ENCODE data around the gene KISS1.

KISS1 gene

DNA sequence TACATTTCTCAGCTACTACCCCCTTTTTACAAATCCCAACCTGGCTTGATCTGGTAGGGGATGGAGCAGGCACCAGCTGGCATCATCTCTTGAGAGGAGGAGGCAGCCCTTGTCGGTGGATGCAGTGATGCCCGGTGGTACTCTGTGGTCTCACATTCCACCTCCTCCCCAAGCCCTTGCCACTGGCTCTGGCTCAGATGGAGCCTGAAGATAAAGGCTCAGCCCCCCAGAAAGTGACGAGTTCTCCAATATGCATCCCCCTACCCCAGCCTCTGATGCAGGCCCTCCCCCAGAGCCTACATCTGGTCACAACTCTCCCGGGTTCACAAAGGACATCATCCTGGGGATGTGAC is 21.3 kb upstream of the KISS1 start:
- DNase-seq (ENCODE audit: low spot score) = no peak

DNA sequence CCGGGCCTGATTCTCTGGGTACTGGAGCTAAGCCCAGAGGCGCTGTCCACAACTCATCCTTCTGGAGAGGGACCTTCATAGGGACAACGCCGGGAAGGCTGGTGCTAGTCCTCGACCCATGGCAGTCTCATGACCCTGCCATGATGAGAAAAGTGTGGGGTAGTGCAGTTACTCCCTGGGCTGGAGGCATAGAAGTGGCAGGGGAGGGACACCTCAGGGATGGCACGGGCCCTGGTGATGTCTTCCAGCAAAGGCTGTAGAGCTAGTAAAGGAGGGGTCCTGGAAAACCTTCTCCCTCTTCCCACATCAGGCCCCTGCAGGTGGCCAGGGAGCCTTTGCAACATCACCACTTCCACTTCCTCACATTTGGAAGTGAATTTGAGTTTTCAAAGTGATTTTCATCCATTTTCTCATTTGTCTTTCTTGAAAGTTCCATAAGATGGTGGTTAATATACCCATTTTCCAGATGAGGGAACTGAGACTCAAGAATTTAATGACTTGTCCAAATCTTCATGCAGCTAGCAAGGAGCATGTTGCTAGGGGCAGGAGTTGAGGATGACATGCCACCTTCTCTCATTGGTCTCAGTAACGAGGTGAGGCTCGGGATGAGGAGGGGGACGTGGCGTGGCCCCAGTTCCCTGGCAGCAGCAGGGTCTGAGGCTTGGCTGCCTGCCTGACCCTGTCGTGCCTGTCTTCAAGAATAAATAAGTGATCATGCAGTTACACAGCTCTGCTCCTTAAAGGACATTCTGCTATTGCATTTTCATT is 20.8 kb upstream of the KISS1 start:
- no peak for DNase-seq (ENCODE audit: low spot score)

DNA sequence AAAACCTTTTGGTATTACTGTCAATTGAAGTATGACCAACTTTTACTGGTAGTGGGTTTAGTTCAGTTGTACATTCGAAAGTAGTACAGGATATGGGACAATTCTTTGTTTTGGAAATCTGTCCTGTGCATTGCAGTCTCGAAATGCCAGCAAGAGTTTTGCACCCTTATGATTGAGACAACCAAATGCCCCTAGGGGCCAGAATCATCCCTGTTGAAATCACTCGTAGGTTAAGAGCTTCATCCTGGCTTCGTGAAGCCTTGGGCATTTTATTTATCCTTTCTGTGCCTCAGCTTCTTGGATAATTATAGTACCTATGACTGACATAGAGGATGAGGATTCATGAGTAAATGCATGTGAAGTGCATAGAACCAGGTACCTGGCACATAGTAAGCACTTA is 19.9 kb upstream of the KISS1 start:
- no peak for DNase-seq (ENCODE audit: low spot score)

DNA sequence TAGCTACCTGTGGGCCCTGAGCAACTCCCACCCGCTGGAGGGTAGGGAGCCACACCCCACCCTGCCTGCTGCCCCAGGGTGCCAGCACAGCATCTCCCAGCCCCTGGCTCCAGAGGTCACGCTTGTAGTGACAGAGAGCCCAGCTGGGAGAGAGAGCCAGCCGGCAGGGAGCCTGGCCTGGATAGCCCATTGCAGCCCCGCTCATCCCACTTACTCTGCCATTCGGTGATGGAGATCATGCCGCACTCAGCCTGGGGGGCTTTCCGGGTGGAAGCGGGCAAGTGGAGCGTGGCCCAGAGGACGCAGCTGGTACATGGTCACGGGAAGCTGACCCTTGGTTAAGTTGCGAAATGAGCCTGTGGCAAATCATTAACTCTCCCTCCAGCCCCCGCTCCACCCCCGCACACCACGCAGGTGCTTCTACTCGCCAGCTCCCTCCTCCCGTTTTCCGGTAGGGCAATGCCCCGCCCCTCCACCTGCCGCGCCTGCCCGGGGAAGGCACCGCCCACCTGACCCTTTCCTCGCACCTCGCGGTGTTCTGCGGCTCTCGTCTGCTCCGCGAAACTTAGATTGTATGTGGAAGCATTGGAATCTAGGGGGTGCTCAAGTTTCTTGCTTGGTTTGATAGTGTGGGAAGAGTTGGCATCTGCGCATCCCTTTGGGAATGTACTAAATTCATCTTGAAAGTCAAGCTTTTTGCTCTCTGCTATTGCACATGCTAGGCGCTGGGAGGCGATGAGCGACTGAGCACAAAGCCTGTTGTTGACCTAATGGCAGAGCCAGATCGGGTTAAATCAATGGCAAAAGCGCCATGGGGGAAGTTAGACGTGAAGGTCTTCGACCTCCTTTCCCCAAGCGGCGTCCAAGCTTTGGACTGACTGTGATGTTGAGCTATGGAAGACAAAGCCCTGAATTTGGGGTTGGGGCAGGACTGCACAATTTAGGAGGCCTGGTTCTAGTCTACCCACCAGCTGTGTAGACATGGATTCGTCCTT is 17.7 kb upstream of the KISS1 start, which contains the start of gene GOLT1A:
GOLT1A (minus strand) TSS at position 321 of the 995 bp plus-strand sequence; CDS start at position 239, 82 bp downstream.
- DNase-seq (ENCODE audit: low spot score) = no peak

DNA sequence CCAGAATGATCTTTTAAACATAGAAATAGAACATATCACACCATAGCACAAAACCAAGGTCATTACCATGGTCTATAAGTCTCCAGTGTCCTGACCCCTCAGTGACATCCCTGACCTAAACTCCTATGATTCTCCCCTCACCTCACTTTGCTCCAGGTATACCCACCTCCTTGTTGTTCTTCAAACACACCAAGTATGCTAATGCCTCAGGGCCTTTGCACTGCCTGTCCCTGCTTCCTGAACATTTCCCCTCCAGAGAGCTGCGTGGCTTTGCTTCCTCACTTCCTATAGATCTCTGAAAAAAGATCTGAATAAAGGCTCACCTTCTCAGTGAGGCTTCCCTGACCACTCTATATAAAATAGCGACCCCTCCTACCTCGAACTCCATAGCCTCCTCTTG is 16.4 kb upstream of the KISS1 start:
- DNase-seq (ENCODE audit: low spot score) = no peak

DNA sequence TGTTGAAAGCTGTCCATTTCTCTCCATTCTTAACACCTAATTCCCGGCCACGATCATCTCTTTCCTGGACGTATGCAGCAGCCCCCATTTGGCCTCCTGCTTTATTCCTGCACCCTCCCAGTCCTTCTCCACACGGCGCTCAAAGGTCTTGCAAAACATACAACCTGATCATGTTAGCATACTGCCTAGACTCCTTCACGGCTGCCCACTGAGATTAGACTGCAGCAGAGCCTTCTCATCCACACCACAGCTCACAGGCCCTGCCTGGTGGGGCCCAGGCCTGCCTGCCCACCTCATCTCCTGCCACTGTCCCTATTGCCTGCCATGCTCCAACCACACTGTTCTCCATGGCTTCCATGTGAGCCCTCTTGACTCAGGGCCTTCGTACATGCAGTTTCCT is 14.8 kb upstream of the KISS1 start:
- peak; percentile 15 for DNase-seq (ENCODE audit: low spot score)

DNA sequence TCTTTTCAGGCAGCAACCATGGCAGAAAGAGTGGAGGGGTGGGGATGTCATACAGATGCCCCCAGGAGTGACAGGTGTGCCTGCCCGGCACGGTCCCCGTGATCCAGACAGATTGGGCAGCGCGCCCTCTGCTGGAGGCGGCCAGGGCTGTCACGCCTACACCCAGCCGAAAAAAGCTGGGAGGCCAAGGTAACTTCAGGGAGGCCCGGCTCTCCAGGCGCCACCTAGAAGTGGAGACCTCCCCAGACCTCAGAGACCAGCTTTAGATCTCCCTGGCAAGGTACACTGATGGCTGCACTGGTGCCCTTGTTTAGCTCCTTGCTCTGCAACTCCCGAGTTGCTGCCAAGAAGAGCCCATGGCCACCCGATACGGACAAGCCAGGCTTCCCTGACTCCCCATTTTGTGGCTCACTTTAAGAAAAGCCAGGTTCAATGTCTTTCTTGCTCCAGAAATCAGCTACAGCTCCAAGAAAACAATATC is 10.9 kb upstream of the KISS1 start:
- peak; percentile 66 for DNase-seq (ENCODE audit: low spot score)

DNA sequence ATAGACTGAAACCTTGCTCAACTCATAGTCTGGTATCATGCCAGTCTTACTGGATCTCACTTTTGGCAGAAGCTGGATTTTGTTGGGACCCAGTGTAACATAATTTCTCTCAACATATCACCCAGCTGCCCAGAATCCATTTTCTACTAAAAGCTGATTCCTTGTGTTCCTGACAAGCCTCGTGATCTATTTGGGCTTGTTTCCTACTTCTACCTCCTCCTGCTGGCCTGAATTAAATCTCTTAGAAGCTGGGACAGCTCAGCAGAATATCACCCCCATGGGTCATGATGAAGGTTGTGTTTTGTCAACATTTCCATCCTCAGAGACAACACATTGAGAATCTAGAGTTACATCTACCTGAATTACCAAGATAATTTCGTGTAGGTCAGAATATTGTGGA is 9.8 kb upstream of the KISS1 start:
- no peak for DNase-seq (ENCODE audit: low spot score)

DNA sequence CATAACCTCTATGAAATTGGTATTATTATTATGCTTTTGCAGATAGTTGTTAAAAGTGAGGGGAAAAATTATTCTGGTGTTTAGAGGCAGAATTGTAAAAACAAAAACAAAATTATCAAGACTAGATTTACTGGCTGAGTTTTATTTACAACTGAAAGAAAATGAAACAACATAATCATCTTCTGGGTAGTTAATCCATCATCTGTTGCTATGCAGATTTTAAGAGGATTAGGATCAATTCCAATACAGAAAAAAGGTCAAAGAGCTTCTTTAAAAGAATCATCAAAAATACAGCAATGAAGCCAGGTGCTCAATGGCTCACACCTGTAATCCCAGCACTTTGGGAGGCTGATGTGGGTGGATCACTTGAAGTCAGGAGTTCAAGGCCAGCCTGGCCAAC is 9.2 kb upstream of the KISS1 start:
- DNase-seq (ENCODE audit: low spot score) = no peak

DNA sequence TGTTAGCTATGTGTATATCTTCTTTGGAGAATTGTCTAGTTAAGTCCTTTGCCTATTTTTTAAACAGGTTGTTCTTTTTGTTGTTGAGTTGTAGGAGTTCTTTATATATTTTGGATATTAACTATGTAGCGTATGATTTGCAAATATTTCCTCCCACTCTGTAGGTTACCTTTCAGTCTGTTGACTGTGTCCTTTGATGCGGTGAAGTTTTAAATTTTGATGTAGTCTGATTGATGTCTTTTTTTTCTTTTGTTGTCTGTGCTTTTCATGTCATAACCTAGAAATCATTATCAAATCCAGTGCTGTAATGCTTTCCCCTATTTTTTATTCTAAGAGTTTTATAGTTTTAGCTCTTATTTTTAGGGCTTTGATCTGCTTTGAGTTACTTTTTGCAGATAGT is 8.7 kb upstream of the KISS1 start:
- DNase-seq (ENCODE audit: low spot score) = no peak

DNA sequence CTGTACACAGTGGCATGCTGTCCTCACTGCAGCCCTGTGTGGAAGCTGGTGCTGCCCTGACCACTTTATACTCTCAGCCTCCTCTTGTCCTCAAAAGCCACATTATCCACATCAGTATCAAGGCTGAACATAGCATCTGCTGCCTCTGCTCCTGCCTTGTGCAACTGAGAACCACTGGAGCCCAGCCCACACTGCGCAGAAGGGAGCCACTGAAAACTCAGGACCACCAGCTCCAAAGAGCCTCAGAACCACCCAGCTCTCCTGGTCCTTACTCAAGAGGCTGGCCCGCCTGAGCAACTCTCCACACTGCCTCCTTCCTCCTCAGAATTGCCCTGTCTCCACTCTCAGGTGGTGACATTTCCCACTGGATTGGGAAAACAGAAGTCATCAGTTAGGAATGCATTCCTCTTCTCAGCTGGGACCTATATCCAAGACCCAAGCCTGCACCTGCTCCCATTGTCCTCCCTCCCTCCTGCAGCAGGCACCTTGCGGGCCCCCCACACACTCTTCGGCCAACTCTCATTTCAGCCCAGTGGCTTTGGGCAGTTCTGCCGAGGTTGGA is 7.0 kb upstream of the KISS1 start:
- DNase-seq (ENCODE audit: low spot score) = no peak

DNA sequence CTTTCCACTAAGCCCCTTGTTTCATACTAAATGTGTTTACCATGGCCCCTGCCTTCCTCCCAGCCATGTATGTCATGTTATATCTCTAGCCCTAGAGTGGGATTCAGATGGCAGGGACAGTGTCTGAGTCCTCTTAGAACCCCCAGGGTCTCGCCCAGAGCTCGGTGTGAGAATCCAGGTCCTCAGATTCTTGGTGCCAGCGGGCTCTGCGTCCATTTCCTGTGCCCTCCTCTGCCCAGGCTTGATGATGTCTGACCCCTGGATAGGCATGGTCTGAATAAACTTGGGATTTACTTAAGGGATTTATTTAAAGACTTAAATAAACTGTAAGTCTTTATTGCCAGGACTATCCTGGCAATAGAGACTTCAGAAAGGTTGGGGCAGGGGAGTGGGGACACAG is 6.2 kb upstream of the KISS1 start:
- no peak for DNase-seq (ENCODE audit: low spot score)

DNA sequence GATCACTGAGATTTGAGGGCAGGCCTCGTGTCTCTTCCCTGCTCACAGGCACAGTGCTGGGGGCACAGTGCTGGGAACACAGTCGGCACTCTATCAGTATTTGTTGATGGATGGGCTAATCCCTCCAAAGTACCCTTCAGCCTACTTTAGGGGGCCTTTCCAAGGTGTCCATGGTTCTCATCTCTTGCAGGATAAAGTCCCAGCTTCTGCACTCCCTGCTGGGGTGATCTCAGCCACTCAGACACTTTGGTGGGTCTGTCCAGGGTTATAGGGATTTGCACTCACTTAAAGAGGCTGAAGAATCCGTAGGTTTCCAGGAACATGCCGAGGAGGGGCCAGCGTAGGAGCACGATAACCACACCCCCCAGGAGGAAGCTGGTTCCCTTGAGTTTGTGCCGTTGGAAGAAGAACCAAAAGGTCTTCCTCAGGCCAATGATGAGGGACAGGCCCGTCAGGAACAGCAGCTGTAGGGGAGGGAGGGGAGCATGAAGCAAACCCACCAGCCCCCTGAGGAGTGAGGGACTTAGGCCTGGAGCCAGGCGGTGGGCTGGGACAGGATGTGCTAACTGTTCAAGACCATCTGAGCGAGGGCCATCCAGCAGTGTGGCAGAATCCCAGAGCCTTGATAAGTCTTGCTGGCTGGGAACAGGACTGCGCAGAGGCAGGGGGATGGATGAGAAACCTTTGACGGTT is 5.2 kb upstream of the KISS1 start:
- DNase-seq (ENCODE audit: low spot score) = no peak

DNA sequence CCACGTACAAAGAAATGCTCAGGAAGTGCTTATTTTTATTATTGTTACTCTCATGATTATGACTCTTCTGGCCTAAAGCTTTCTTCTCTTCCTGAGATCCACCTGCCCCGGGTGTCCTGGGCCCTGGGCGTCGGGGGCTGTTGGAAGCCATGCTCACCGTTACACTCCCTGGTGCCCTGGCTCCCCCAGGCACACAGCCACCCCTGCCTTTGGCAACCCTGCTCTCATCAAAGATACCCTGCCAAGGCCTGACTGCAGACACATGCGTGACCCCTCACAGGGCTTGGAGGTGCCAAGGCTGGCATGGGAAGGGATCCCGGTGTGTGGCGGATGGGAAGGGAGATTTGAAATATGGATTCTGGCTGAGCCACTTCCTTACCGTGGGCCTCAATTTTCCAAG is 3.3 kb upstream of the KISS1 start:
- no peak for DNase-seq (ENCODE audit: low spot score)

DNA sequence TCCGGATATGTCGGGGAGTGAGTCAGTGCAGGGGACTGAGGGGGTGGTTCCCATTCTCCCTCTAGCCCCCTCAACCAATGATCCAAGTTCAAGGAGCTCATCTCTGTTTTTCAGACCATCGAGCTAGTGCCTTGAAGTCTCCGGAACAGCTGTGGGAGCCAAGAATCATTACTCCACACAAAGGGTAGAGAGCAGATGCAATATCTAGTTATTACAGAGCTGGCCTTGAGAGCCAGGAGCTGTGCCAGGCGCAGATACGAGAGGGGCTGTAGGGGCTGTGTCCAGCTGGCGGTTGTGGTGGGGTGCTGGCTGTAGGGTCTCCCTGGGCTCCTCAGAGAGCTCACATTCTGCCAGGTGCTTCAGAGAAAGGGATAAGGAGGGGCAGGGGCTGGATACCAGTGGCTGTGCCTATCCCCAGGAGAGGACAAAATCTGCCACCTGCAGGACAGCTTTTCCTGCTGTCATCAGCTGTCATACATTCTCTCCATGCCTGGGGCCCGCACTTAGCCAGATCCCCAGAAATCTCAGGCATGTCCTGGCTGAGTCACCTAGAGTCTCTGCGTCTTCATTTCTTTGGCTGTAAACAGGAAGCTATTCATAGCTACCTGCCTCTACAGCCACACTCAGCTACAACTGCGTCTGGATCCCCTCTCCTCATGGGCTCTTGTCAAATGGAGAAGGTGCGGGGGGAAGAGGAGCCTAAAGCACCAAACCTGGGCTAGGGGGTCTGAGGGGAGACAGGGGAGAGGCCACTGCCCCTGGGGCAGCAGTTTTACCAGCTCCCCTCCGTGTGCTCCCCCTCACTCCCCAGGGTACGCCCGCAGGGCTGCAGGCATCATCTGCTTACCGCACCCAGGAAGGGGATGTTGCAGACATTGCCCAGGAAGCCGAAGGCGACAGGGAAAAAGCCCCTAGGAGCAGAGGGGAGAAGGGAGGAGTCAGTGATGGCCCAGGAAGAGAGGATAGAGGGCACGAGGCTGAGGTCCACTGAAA is 2.4 kb upstream of the KISS1 start:
- DNase-seq (ENCODE audit: low spot score) = no peak

DNA sequence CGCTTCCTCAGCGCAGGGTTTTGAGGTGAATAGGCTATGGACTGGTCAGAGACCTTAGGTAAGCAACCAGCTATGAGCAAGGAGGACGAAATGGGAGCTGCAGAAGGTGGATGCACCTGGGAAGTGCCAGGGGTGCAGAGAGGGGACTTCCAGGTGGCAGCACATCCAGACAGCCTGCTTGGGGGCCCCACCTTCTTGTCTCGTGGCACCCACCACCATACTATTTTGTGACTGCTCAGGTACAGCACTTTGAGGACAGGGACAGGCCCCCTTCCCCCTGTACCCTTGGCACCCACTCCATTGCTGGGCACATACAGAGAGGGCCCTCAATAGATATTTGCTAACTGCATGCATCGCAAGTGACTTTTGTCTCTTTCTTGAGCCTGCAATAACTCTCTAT is 777 bp upstream of the KISS1 start:
- no peak for DNase-seq (ENCODE audit: low spot score)

DNA sequence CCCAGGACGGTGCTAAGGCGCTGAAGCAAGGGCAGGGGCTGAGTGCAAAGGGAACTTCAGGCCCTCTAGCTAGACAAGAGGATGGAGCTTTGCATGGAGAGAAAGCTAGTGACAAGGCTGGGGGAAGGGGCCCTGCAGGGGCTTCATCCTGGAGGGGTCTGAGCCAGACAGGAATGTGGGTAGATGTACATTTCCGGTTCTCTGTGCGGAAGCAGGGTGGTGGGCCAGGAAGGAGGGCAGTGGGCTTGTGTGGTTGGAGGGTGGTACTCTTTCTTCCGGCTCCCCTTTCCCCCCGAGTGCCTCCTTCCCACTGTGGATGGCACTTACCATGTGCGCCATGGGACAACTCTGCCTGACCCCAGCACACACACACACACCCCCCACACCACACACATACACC is 1.5 kb downstream of the KISS1 start:
- peak; percentile 42 for DNase-seq (ENCODE audit: low spot score)

DNA sequence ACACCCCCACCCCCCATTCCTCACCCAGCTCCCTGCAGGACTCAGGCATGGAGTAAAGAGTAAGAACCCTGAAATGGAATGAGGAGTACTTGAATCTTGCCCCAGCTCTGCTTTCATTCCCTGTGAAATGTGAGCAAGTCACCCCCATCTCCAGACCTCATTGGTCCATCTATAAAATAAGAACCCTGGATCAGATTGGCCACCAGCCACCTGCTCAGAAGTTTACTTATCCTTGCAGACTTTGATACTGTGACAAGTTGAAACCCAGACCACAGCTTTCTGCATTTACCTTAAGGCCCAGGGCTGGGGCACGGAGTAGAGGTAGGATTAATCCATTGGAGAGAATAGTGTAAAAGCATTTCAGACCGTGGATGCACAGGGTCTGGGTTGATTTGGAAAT is 2.2 kb downstream of the KISS1 start:
- DNase-seq (ENCODE audit: low spot score) = peak; percentile 25

DNA sequence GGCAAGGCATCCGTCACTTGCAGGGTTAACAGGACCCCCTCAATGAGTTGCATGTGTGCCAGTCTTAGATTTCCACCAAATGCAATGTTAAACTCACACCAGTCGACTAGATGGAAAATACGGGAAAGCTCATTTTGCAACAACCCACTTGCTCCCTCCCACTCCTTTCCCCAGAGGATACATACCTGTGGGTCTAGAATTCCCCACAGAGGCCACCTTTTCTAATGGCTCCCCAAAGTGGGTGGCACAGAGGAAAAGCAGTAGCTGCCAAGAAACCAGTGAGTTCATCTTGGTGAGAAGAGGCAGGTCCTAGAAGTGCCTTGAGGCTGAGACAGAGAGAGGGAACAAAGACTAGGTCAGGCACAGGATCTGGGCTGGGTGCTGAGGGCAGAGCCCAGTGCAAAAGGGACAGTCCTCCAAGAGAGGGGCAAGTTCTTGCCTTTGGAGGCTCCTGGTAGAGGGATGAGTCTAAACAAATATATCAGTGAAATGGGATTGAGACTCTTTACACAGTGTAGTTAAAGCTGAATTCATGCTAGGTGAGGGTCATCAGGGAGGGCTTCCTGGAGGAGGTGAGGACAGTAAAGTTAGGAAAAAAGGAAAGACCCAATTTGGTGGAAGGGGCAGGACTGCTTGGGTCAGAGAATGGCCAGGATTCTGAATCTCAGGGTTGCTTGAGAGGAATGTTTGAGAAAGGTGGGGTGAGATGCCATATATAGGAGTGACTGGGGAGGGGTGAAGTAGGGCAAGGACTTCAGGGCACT is 3.5 kb downstream of the KISS1 start:
- peak; percentile 25 for DNase-seq (ENCODE audit: low spot score)

DNA sequence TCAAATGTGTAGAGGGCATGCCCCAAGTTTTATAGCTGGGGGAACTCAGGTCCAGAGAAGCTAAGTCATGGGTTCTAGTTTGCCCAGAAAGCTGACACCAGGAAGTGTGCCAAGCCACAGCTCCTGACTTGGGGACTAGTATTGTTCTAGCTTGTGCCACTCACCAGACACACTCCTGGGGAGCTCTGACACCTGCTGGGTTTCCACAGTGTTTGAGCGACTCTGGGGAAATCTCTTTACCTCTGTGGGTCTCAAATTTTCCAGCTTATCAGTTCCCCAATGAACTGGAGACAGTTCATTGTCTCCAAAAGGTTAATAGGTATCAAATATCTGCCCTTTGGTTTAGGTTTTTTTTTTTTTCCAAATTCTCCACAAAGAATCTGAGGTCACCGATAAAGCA is 4.2 kb downstream of the KISS1 start:
- DNase-seq (ENCODE audit: low spot score) = no peak
